Right atrium auricular region (tissue), 2 donors: ENCODE data around the gene MAP2K5. TPM values are rescaled to one million over a fixed set of nuclear protein-coding genes. Genes with fewer than 3 reads are reported as not detected.

Experiments
- DNase-seq: peaks from one replicate; pipeline ENCODE4 v3.0.0-alpha.2; 2019; ENCODE audit warnings: low spot score
- H3K27ac ChIP-seq, 2 donors: fragments of 200-600 bp; sonication (generic); 1 replicate in 1 of 2; 2 replicates in 1 of 2; pipeline ENCODE4 v1.5.1; 2016 to 2019
- H3K27me3 ChIP-seq, 2 donors: fragments of 200-600 bp; sonication (generic); one replicate each; pipeline versions ENCODE4 v1.5.1 to v1.6.0; 2017 to 2019
- H3K36me3 ChIP-seq: fragments of 200-600 bp; sonication (generic); one replicate; pipeline ENCODE4 v1.5.1; 2016
- H3K4me1 ChIP-seq, 2 donors: fragments of 200-600 bp; sonication (generic); one replicate each; pipeline versions ENCODE4 v1.5.1 to v1.6.0; 2017 to 2019
- H3K4me3 ChIP-seq, 2 donors: fragments of 200-600 bp; sonication (generic); 1 replicate in 1 of 2; 2 replicates in 1 of 2; pipeline ENCODE4 v1.5.1; 2017 to 2019; ENCODE audit warnings: mild to moderate bottlenecking in 1 of 2, moderate library complexity in 1 of 2
- H3K9me3 ChIP-seq, 2 donors: fragments of 200-600 bp; sonication (generic); one replicate each; pipeline ENCODE4 v1.5.1; 2019
- CTCF ChIP-seq, 2 donors: fragments of 200-600 bp; sonication (generic); IDR thresholded peaks; one replicate each; pipeline ENCODE4 v1.5.1; 2019; ENCODE audit warnings: antibody characterized with exemption in 2 of 2
- total RNA-seq, 2 donors: library from RNA; depleted of rRNA; stranded (reverse); fragments of >200 nt; gene quantifications; one replicate each; pipeline ENCODE4 v1.1.0, GENCODE V29; 2016

MAP2K5 gene
- total RNA-seq, 2 donors from 2014 or later: 5.8 to 6.7 TPM

GRCh38 chr15:67504796-67505195, 37.7 kb upstream of the MAP2K5 start:
- TF ChIP-seq CTCF (IDR thresholded peaks at IDR 0.05): no peak

GRCh38 chr15:67505675-67506572, 36.6 kb upstream of the MAP2K5 start:
- H3K9me3 ChIP-seq: no peaks in the 10 kb centered on the region
- H3K4me1 ChIP-seq: no peaks in the 10 kb centered on the region
- H3K4me3 ChIP-seq: no peak overlapping the region
- no peaks in the 10 kb centered on the region for H3K27me3 ChIP-seq
- H3K36me3 ChIP-seq: peaks cover 6% of the 10 kb centered on the region
- no peak overlapping the region for H3K27ac ChIP-seq
- TF ChIP-seq CTCF (IDR thresholded peaks at IDR 0.05): no peak
- DNase-seq: no peak

More at GRCh38 chr15:67504796-67505195, 37.7 kb upstream of the MAP2K5 start:
- Histone ChIP-seq H3K36me3 (no peaks in the 10 kb centered on the region), H3K4me3 (no peak overlapping the region), H3K4me1 (no peaks in the 10 kb centered on the region), H3K9me3 (no peaks in the 10 kb centered on the region), H3K27ac (no peak overlapping the region), H3K27me3 (no peaks in the 10 kb centered on the region)
- no peak for DNase-seq

GRCh38 chr15:67506775-67507747, 35.4 kb upstream of the MAP2K5 start:
- H3K27me3 ChIP-seq: no peaks in the 10 kb centered on the region
- no peaks in the 10 kb centered on the region for H3K9me3 ChIP-seq
- TF ChIP-seq CTCF (IDR thresholded peaks at IDR 0.05): no peak
- H3K4me3 ChIP-seq: no peak overlapping the region
- H3K27ac ChIP-seq: no peak overlapping the region
- DNase-seq: no peak
- no peaks in the 10 kb centered on the region for H3K4me1 ChIP-seq
- peaks cover 10% of the 10 kb centered on the region for H3K36me3 ChIP-seq

- Histone ChIP-seq H3K4me3 (no peak overlapping the region), H3K27me3 (no peaks in the 10 kb centered on the region), H3K27ac (no peak overlapping the region), H3K4me1 (no peaks in the 10 kb centered on the region), H3K9me3 (no peaks in the 10 kb centered on the region), H3K36me3 (peaks cover 22% of the 10 kb centered on the region)
- TF ChIP-seq CTCF (IDR thresholded peaks at IDR 0.05): no peak
- no peak for DNase-seq
These were observed 34.1 kb upstream of the MAP2K5 start for GRCh38 chr15:67508407-67508806.

- H3K36me3 ChIP-seq: peaks cover 34% of the 10 kb centered on the region
These were observed 32.6 kb upstream of the MAP2K5 start for GRCh38 chr15:67509918-67510317.

More at GRCh38 chr15:67509918-67510317, 32.6 kb upstream of the MAP2K5 start:
- TF ChIP-seq CTCF (IDR thresholded peaks at IDR 0.05): no peak
- DNase-seq: no peak
- Histone ChIP-seq H3K9me3 (no peaks in the 10 kb centered on the region), H3K27me3 (no peaks in the 10 kb centered on the region), H3K27ac (no peak overlapping the region), H3K4me1 (no peaks in the 10 kb centered on the region), H3K4me3 (no peak overlapping the region)
